KMS-11 (cell line): ENCODE measurements around the gene TTC9B.

Experiments
- H2AFZ ChIP-seq: fragments of 200-600 bp; sonication (generic); 2 replicates; pipeline ENCODE4 v1.6.1; 2016; ENCODE audit warnings: antibody characterized with exemption, mixed run types, low read depth
- H3K27ac ChIP-seq: fragments of 200-600 bp; sonication (generic); 2 replicates; pipeline ENCODE4 v1.6.1; 2016; ENCODE audit warnings: mild to moderate bottlenecking, mixed run types
- H3K27me3 ChIP-seq: fragments of 200-600 bp; sonication (generic); 2 replicates; pipeline ENCODE4 v1.6.1; 2017; ENCODE audit warnings: mild to moderate bottlenecking, low read depth, mixed run types, moderate library complexity; ENCODE audit not compliant: insufficient read depth
- H3K36me3 ChIP-seq: fragments of 200-600 bp; sonication (generic); 2 replicates; pipeline ENCODE4 v1.6.1; 2017; ENCODE audit warnings: mild to moderate bottlenecking, mixed run types; ENCODE audit not compliant: insufficient read depth
- H3K4me1 ChIP-seq: fragments of 200-600 bp; sonication (generic); 2 replicates; pipeline ENCODE4 v1.6.1; 2016; ENCODE audit warnings: mild to moderate bottlenecking, low read depth, mixed run types; ENCODE audit not compliant: poor library complexity, severe bottlenecking
- H3K4me2 ChIP-seq: fragments of 200-600 bp; sonication (generic); 2 replicates; pipeline ENCODE4 v1.7.0; 2016; ENCODE audit warnings: mild to moderate bottlenecking, mixed run types
- H3K4me3 ChIP-seq: fragments of 200-600 bp; sonication (generic); IDR thresholded peaks from 2 replicates; pipeline ENCODE4 v1.6.1; 2017; ENCODE audit warnings: low read depth, low read length, mixed read lengths; ENCODE audit not compliant: insufficient read depth
- H3K79me2 ChIP-seq: fragments of 200-600 bp; sonication (generic); 2 replicates; pipeline ENCODE4 v1.6.1; 2016; ENCODE audit warnings: low read depth, mixed run types; ENCODE audit not compliant: insufficient read depth
- H3K9ac ChIP-seq: fragments of 200-600 bp; sonication (generic); 2 replicates; pipeline ENCODE4 v1.6.1; 2016; ENCODE audit warnings: mild to moderate bottlenecking, mixed run types
- H4K20me1 ChIP-seq: fragments of 200-600 bp; sonication (generic); 2 replicates; pipeline ENCODE4 v1.6.1; 2016; ENCODE audit warnings: mild to moderate bottlenecking, mixed run types; ENCODE audit not compliant: insufficient read depth
- TF ChIP-seq, protein P1 (sequence below): fragments of 200-600 bp; sonication (generic); conservative IDR thresholded peaks from 2 replicates; pipeline ENCODE4 v1.6.1; 2017; ENCODE audit warnings: low read depth, mild to moderate bottlenecking, antibody characterized with exemption, low read length, moderate library complexity, mixed read lengths

The TTC9B gene

DNA sequence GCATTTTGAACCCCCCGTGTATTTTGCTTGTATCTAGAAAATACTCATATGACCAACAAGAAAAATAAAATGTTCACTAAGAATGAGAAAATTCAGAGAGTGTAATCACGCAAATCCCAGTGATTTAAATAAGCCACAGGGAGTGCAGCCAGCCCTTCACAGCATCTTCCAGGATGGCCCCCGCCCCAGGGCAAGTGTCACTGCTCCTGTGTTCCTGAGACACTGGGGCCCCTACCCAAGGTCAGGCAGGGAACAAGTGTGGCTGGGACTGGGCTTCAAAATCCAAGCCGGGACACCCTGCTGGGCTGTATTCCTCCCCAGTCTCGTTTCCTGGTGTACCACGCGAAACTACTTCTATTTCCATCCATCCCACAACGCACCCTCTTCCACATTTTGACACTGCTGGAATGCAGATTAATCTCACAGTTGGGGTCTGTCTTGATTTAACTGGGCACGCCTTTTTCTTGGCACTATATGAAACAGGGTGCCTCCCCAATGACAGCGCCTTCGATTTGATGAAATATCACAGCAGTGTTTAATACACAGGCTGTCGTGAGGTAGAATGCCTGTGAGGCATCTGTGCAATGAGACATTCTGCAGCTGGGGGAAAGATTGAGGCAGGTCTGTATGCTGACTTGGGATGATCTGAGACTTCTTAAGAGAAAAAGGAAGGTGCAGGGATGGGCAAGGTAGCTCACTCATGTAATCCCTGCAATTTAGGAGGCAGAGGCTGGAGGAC lies 26.6 kb upstream of the TTC9B start:
- peaks cover 7% of the 10 kb centered on the region; the same call in 1 of the 2 replicates for H3K79me2 ChIP-seq

DNA sequence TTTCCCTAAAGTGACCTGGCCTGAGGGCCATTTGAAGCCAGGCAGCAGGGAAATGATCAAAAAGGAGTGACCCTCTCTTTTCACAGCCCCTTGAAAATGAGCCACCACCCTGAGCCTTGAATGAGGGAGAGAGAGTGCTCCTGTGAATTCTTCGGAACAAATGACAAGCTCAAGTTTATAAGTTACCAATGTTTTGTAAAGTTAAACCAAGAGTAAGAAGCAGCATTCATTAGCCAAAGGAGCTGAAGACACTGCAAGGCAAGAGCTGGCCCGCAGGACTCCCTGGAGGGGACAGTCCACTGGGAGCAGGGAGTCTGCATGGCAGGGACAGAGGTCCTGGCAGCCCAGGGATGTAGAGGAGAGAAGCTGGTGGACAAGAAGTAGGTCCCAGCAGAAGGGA lies 25.0 kb upstream of the TTC9B start:
- Histone ChIP-seq H3K4me2 (no peak overlapping the region), H4K20me1 (no peaks in the 10 kb centered on the region)
- TF ChIP-seq, protein P1, sequence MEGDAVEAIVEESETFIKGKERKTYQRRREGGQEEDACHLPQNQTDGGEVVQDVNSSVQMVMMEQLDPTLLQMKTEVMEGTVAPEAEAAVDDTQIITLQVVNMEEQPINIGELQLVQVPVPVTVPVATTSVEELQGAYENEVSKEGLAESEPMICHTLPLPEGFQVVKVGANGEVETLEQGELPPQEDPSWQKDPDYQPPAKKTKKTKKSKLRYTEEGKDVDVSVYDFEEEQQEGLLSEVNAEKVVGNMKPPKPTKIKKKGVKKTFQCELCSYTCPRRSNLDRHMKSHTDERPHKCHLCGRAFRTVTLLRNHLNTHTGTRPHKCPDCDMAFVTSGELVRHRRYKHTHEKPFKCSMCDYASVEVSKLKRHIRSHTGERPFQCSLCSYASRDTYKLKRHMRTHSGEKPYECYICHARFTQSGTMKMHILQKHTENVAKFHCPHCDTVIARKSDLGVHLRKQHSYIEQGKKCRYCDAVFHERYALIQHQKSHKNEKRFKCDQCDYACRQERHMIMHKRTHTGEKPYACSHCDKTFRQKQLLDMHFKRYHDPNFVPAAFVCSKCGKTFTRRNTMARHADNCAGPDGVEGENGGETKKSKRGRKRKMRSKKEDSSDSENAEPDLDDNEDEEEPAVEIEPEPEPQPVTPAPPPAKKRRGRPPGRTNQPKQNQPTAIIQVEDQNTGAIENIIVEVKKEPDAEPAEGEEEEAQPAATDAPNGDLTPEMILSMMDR: no peak

More for the DNA sequence above, 26.6 kb upstream of the TTC9B start:
- no peaks in the 10 kb centered on the region for H3K4me1 ChIP-seq
- no peak overlapping the region for H3K4me2 ChIP-seq
- H4K20me1 ChIP-seq: no peaks in the 10 kb centered on the region
- TF ChIP-seq, protein P1: no peak
- H3K9ac ChIP-seq: no peak overlapping the region
- no peak overlapping the region for H3K4me3 ChIP-seq
- H3K27me3 ChIP-seq: no peaks in the 10 kb centered on the region
- H3K27ac ChIP-seq: no peak overlapping the region
- H3K36me3 ChIP-seq: no peaks in the 10 kb centered on the region; the same call in 1 of the 2 replicates
- no peak overlapping the region for H2AFZ ChIP-seq

DNA sequence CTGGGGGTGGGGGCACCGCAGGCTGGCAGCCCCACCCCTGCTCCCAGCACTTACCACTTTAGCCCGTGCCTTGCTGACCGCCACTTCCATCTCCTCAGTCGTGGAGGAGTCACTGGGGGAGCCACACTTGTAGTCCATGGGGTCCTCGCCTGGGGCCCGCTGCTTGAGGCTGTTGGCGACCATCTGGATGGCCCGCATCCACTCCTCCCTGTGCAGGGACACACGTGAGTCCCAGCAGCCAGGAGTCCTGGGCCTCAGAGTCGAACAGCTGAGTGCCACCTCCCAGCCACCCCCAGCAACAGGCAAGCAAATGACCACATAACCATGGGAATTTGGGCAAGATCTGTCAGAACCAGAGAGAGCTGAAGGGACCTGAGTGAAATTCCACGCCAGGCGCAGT lies 24.3 kb upstream of the TTC9B start:
- H3K4me3 ChIP-seq: no peak overlapping the region
- H3K4me1 ChIP-seq: no peaks in the 10 kb centered on the region
- no peak overlapping the region for H3K4me2 ChIP-seq
- H3K79me2 ChIP-seq: peaks cover 7% of the 10 kb centered on the region; the same call in 1 of the 2 replicates
- TF ChIP-seq, protein P1: no peak
- H3K9ac ChIP-seq: no peak overlapping the region
- no peaks in the 10 kb centered on the region for H3K27me3 ChIP-seq
- H3K36me3 ChIP-seq: no peaks in the 10 kb centered on the region; the same call in 1 of the 2 replicates
- no peak overlapping the region for H3K27ac ChIP-seq
- H2AFZ ChIP-seq: no peak overlapping the region
- H4K20me1 ChIP-seq: no peaks in the 10 kb centered on the region

More for the DNA sequence above, 25.0 kb upstream of the TTC9B start:
- Histone ChIP-seq H3K4me3 (no peak overlapping the region), H3K9ac (no peak overlapping the region), H2AFZ (no peak overlapping the region), H3K4me1 (no peaks in the 10 kb centered on the region), H3K27ac (no peak overlapping the region), H3K79me2 (peaks cover 7% of the 10 kb centered on the region; the same call in 1 of the 2 replicates), H3K27me3 (no peaks in the 10 kb centered on the region), H3K36me3 (no peaks in the 10 kb centered on the region; the same call in 1 of the 2 replicates)

DNA sequence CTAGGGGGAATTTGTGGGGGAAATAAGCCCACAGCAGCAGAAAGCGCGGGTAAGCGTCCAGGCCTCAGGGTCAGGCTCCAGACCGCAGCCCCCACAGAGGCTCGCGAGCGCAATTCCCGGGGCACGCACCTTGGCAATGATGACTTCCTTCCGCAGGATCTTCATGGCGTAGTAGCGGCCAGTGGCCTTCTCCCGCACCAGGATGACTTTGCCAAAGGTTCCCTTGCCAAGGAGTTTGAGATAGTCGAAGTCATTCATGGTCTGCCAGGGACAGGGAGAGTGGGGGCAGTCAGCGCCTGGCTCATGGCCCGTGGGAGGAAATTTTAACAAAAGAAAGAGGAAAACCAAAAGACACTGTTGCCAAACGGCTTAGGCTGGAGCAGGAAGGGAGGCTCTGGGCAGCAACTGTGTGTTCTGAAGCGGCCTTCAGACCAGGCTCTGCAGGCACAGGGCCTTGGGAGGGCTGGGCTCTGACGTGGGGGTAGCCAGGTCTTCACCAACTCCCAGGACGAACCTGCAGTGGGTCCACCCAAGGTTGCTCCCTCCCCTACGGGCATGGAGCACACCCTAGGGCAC lies 23.7 kb upstream of the TTC9B start:
- Histone ChIP-seq H3K9ac (no peak overlapping the region), H3K36me3 (peaks cover 5% of the 10 kb centered on the region; the same call in 1 of the 2 replicates), H3K4me3 (no peak overlapping the region), H3K4me2 (no peak overlapping the region), H4K20me1 (no peaks in the 10 kb centered on the region), H3K27me3 (no peaks in the 10 kb centered on the region), H3K4me1 (no peaks in the 10 kb centered on the region), H3K27ac (no peak overlapping the region), H3K79me2 (peaks cover 7% of the 10 kb centered on the region; the same call in 1 of the 2 replicates), H2AFZ (no peak overlapping the region)
- TF ChIP-seq, protein P1: no peak
